GM21528 (cell line): ENCODE data around the gene LEMD2.

Experiments
- ATAC-seq: cut with Tn5 transposase; IDR thresholded peaks from one replicate; pipeline ENCODE4 v1.9.1; 2021; ENCODE audit warnings: mild to moderate bottlenecking, moderate library complexity; ENCODE audit not compliant: unreplicated experiment, low FRiP score

Gene LEMD2

DNA sequence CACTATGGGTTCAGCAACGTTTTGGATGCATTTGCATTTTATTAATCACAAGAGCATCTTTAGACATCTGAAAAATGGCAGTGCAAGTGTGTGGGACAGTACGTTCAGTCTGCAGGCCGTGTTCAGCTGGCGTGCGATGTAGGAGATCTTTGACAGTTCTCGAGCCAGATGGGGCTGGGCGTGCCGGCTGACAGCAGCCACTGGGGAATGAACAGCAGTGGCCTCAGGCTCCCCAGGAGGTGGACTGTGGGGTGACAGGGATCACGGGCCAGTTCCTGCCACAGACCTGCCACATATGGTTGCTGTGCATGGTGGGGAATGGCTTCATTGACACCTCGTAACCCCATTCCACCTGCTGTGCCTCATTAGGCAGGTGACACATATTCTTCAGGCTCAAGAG lies 31.3 kb upstream of the LEMD2 start:
- ATAC-seq = no peak

DNA sequence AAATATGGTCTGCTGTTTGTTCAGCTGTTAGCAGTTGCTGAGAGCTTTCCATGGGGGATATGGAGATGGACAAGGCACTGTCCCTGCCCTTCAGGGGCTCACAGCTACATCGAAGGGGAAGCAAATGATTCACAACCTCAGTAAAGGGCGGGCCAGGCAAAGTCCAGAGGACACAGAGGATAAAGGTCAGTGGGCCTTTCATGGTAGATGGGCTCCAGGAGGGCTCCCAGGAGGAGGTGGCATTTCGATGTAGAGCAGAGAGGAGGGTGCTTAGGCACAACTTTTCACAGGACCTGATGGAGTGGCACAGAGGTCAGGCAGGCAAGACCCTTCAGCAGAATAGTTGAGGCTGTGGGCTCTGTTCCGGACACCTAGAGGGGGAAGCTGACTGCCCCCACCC lies 30.1 kb upstream of the LEMD2 start:
- ATAC-seq = no peak

GRCh38 chr6:33818293-33818692 lies 29.4 kb upstream of the LEMD2 start:
- no peak for ATAC-seq

- ATAC-seq = no peak
Measured at GRCh38 chr6:33817489-33817888, 28.6 kb upstream of the LEMD2 start.

DNA sequence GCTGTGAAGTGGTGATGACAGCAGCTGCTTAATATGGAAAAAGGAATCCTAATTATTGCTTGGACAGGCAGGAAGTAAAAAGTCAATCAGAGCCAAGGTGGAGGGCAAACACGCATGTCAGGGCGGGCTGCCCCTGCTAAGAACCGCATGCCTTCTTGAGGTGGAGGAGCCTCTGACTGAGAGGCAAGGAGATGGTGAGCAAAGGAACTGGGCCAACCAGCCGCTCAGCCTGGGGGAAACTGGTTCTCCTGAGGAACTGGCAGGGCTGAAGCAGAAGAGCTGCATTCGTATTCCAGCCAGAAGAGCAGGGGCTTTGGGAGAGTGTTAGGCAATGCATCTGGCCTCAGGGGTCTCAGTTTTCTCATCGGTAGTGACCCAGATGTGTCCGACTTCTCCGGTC lies 28.0 kb upstream of the LEMD2 start:
- no peak for ATAC-seq

GRCh38 chr6:33815854-33816253 lies 26.9 kb upstream of the LEMD2 start:
- ATAC-seq = no peak

GRCh38 chr6:33813990-33814985 lies 25.4 kb upstream of the LEMD2 start:
- ATAC-seq = no peak

DNA sequence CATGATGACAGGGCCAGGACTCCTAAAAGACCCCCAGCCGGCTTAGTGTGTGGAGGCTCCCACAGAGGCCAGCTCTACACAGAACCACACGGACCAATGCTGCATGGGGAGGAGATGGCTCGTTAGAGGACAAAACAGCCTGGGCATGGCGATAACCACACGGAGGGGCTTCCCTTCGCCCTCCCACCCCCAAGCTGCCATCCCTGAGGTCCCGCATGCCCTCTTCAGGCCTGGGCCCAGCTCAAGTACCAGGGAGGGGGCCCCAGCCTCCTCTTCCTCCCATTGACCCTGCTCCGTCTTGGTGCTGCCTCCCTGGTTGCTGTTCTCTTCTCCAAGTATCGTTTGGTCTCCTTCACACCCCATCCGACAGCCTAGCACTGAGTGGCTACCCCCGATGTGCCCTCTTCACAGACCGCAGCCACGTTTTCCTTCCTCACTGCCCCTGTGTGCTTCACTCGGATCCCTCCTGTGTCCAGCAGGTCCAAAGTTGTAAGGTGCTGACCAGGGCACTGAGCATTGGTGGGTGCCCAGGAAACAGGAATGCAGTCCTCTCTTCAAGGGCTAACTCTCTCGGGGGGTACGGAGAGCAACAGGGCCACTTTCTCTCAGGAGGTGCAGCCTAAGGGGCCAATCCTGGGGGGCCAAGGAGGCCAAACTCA lies 24.4 kb upstream of the LEMD2 start:
- no peak for ATAC-seq

DNA sequence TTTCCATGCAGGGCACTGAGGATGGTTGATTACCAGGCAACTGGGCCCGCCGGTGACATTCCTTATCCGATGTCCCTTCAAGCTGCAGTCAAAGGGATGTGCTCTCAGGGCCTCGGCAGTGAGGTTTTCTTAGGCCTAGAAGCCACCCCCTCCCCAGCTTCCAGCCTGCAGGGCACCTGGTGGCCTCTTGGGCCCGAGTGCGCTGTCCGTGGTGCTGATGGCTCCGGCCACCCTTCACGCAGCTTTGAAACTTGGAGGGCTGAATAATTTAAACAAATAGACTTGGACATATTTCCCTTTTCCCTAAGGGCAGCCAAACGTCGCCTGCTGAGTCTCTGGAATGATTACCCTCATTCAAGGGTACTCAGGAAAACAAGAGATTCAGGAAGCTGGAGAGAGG lies 23.7 kb upstream of the LEMD2 start:
- no peak for ATAC-seq

DNA sequence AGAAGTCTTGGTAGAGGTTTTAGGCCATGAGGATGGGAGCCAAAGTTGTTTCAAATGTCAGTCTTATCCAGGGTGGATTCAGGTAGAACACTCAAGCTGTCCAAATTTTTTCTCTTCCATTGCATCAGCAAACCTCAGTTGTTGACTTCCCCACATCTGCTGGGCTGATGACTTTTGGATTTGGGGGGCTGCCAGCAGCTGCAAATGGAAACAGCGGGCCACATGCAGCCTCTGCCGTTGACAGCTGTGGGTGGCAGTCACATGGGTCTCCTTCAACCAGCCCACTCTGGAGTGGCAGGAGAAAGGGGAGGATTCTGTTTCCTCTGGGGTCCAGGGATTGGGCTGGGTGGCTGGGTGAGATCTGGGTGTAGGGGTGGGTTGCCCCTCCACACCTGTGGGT lies 20.7 kb upstream of the LEMD2 start:
- no peak for ATAC-seq

DNA sequence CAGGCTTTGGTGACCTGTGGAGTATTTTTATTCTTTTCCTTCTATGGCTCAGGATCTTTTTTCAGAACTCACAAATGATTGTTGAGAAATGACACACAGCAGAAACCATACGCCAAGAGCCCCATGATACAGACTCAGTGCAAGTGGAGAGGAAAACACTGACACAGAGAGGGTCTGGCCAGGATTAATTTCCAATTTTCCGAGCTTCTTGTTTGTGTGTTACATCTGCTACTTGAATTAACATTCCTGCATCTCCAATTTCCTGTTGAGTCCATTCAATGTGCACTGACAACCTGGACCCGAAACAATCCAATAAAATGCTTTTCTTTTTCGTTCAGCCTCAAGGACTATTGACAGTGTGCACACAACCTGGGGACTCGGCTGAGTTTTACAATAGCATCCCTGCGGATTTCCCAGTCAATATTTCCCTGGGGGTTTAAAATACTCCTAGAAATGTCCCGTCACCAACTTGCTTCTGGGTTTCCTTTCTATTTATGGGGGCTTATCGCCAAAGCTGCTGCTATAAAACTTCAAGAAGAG lies 19.8 kb upstream of the LEMD2 start:
- no peak for ATAC-seq

DNA sequence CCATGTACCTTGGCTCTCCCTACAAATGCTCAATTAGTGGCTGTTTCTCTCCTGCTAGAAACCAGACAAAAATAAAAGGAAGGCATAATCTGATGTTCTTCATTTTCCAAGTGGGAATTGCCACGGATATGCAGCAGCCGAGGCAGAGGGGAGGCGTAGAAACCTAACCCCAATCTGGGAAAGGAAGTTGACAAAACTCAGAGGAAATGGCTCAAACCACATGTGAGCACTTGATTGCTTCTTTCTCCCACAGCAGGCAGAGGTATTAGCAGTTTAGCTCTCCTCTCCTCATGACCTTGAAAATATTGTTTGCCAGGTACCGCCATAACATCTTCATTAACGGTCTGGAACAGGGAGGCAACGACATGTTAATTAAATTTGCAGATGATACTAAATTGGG lies 18.7 kb upstream of the LEMD2 start:
- ATAC-seq = no peak

DNA sequence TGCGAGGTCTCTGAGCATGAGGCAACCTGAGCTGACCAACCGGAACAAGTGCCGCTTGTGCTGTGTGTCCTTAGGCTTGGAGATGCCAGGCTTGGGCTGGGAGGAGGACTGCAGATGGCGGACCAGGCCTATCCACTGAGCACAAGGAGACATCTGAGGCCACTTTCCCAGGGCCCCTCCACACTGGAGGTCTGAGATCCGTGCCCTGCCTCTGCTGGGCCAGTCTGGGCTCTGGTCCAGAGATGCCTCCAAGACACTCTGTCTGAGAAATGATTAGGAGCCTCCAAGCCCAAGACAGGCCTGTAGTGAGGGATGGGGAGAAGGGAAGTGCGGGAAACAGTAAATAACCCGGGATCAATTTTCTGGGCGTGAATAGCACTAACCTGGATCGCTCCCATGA lies 17.9 kb upstream of the LEMD2 start:
- no peak for ATAC-seq

DNA sequence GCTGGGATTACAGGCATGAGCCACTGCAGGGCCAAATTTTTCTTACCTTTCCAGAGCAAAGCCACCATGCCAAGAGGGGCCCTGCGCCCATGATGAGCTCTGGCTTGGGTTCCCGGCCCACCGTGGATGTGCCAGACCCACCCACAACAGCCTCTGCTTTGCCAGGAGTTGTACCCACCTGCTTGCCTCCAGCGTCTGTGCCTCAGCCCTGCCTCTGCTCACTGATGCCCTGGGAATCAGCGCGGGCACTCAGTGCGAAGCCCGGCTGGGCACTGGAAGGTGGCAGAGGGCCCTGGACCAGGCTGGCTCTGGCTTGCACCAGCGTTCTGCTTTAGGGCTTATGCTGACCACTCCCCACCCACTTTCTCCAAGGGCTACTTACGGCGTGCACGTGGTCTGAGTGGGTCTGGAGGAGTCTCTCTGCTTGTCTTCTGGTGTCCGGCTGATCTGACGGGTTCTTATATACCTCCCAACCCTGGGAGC lies 14.7 kb upstream of the LEMD2 start, which contains the start of gene MLN:
Gene MLN (minus strand): TSS at position 433 of the 483 bp plus-strand sequence. CDS start 2,840 bp downstream, outside the sequence.
- no peak for ATAC-seq

DNA sequence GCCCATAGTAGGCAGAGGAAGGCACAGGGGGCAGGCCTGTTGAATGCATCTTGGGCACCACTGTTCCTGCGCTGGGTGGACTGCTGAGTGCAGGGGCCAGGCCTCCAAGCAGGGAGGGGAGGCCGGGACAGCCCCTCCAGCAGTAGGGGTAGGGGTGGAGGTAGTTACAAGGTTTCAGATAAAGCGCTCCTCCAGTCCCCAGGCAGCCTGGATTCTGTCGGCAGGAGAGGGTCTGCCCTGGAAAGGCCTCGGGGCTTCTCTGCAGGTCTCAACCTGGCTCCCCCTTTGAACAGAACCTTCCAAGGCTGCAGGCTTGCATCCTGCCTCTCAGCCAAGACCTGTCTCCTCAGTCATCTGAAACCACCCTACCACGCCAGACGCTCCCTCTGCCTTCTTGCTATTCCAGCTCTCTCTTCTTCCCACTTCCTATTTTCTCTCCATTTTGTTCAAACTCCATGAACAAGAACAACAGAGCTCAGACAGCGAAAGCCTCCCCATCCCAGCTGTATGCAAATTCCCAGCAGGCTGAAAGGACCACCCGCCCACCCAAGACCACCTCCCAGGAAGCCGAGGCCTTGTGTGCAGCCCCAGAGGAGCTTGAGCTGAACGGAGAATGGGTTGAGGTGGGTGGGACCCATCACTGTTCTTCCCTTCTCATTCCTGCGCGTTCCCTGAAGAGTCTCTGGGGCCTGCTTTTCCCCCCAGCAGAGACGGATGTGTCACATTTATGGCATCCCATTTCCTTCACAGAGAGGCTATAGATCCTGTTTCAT lies 13.4 kb upstream of the LEMD2 start:
- ATAC-seq = no peak

- no peak for ATAC-seq
Measured at GRCh38 chr6:33801611-33802010, 12.7 kb upstream of the LEMD2 start.

DNA sequence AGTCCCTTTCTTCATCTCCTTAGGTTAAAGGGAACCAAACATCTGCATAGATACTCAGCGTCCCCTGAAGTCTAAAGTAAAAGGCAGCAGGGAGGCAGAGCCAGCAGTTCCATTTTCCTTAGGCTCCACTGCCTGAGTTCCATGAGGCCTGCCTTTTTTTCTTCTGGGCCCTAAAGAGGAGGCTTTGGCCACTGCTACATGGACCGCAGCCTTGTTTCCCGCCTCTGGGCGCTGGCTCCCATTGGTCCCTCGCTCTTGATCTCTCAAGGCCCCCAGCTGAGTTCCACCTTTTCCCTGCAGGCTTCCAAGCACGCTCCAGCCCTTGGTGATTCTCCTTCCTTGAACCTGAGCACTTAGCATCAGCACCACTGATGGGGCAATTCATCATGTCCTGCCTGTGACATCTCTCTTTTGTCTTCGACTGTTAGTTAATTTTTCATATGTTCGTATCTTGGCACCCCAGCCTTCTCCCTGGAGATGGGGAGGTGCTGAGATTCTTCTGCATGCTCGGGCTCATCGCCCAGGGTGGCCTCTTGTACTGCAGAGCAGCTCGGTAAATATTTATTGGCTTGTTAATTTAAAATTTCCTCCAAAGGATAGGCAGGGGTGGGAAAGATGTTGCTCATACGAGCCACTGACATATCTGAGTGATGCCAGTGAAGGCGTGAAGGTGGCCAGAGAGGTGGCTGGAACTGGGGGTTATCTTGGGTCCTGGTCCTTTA lies 11.5 kb upstream of the LEMD2 start:
- no peak for ATAC-seq

DNA sequence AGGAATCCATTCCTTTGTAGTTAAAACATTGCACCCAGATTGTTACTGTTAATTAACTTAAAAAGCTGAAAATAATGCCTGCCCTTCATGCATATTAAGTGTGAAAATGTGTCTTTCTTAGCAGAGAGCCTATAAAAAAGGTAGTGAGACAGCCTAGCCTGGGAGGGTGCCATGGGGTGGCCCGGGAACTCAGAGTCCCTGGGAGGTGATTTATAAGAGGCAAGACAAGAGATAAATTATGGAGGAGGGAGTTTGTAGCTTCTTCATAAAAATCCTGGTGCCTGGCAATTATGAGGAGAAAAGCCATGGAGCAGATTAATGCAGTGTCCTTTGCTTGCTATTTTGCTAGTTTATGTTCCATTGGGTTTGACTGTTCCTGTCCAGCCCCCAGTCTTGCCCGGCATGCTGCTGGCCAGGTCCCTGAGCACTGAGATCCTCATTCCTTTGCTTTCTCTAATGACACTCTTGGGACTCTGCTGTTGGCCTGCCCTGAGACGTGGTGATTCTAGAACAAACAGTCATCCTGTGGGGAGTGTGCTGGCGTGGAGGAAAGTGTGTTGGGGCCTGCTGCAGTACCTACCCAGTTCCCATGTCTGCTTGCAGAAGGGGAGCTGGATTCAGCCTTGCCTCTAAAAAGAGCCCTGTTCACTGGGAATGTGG lies 10.7 kb upstream of the LEMD2 start:
- ATAC-seq = no peak

DNA sequence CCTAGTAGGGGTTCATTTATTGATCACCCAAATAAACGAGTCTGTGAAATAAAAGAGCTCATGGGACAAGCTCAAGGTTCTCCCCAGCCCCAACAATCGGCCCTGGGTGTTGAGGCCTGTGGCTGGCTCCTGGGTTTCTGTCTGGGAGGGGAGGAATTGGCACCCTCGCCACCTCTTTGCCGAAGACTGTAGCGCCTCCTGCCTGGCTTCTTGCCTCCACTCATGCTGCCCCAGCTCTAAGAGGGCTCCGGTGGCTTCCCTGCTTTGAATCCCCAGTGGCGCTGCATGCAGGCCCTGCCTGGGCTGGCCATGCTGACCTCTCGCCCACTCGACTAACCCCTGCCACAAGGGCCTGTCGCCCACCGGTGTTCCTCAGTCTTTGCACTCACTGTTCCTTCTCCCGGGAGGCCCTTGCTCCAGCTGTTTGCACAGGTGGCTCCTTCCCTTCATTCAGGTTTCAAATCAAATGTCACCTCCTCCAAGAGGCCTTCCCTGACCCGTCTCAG lies 9.5 kb upstream of the LEMD2 start:
- no peak for ATAC-seq
